ENCODE results near the gene SERPINE3.

GRCh38 chr13:51333826-51334225, 5.7 kb upstream of the SERPINE3 start:
- TF ChIP-seq CTCF (IDR thresholded peaks at IDR 0.05) (no peak), POLR2A (IDR thresholded peaks at IDR 0.05) (no peak)

Data from testis (tissue), 2 donors.